IPS-18c (cell line): ENCODE data around the gene MKRN1.
A peak's percentile ranks its signal among the peaks of the same experiment; 100 is the strongest.

Experiments used
- H3K4me3 ChIP-seq: 2 replicates; pipeline ENCODE4 v1.7.0; 2013; ENCODE audit warnings: low read depth, mild to moderate bottlenecking, low read length, moderate library complexity; ENCODE audit not compliant: insufficient read depth
- H3K9me3 ChIP-seq: one replicate; pipeline ENCODE4 v1.6.1; 2013; ENCODE audit warnings: mild to moderate bottlenecking, low read length, moderate library complexity; ENCODE audit not compliant: control insufficient read depth, insufficient read depth

Gene MKRN1

DNA sequence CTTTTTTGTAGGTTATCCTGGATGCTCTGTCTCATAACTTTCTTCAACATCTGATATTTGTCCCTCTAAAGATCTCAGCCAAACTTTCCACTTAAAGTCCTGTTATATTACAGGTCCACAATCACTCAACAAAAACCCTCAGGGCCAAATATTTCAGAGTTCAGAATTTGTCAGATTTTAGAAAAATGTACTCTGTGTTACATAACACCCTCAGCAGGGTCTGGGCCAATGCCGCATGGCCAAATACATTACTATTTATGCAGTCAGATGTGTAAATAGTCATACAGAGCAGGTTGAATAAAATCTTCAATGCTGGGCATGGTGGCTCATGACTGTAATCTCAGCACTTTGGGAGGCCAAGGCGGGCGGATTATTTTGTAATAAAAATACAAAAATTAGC is 63.9 kb downstream of the MKRN1 start:
- H3K4me3 ChIP-seq, result no peak overlapping the region
- H3K9me3 ChIP-seq, result no peaks in the 10 kb centered on the region

DNA sequence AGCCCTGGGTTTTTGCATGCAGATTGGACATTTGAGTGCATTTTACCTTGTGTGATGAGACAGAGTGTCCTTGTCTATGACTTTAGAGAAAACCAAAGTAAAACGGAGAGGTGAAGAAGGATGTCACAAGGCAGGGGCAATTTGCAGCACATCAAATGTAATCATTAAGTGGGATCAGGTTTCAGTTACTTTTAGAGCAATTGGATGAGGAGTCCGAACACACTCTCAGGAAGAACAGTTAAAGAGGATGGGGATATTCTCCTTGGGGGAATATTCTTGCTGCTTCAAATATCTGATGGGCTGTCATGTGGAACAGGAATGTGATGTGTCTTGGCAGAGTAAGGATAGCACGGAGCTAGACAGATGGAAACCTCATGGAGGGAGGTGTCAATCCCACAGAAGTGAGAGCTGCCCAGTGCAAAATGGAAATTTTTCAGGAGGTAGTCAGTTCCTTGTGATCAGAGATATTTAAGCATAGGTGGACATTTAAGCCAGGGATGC is 74.7 kb downstream of the MKRN1 start:
- no peaks in the 10 kb centered on the region for H3K9me3 ChIP-seq
- H3K4me3 ChIP-seq, result peak overlapping the region; percentile 64; the same call in 1 of the 2 replicates

DNA sequence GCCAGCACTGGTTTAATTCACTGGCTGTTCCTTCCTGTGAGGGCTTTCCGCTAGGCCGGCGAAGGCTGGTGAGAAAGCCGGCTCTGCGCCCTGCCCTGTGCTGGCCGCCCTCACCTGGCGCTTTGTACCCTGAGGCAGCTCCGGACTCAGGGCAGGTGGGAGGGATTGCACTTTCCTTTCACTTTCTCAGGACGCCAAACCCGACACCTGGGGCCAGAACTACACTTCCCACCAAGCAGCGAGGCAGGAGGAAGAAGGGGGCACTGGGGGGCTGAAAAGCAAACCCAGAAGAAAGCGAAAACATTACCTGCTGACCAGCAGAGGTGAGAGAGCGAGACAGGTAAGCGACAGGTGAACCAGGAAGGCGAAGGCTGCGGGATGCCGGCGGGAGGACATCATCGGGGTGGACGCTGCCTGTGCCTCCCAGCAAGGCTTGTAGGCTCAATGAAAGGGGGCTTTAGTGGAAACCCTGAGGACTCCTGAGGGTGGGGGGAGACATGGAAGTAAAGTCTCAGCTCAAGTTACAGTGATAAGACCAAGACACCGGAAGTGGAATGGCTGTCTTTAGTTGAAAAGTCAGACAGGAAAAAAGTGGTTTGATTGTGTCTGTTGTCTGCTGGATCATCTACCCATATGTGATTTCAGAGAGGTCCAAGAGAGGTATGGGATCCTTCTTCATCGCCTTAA is 75.3 kb downstream of the MKRN1 start, which contains the start of gene RAB19:
RAB19 (plus strand) TSS at position 181 of the 687 bp plus-strand sequence. CDS start 3,589 bp downstream, outside the sequence.
- Histone ChIP-seq H3K4me3 (peak within 1 kb of the TSS; percentile 64), H3K9me3 (no peaks in the 10 kb centered on the region)
